HG03432 (cell line): ENCODE measurements around the gene PDCL2.

Source experiments
- ATAC-seq: cut with Tn5 transposase; IDR thresholded peaks from one replicate; pipeline ENCODE4 v1.9.1; 2021; ENCODE audit warnings: mild to moderate bottlenecking, moderate library complexity; ENCODE audit not compliant: unreplicated experiment

PDCL2 gene

GRCh38 chr4:55540271-55540670 is 51.8 kb downstream of the PDCL2 start:
- no peak for ATAC-seq

GRCh38 chr4:55539658-55540057 is 52.4 kb downstream of the PDCL2 start:
- ATAC-seq, result no peak

GRCh38 chr4:55538531-55538930 is 53.5 kb downstream of the PDCL2 start:
- no peak for ATAC-seq

GRCh38 chr4:55534306-55534705 is 57.7 kb downstream of the PDCL2 start:
- no peak for ATAC-seq

GRCh38 chr4:55530691-55531090 is 61.4 kb downstream of the PDCL2 start:
- ATAC-seq, result no peak

- ATAC-seq, result no peak
These were observed 61.9 kb downstream of the PDCL2 start for GRCh38 chr4:55530167-55530566.

GRCh38 chr4:55528491-55528890 is 63.6 kb downstream of the PDCL2 start:
- no peak for ATAC-seq

GRCh38 chr4:55524844-55525571 is 67.0 kb downstream of the PDCL2 start:
- no peak for ATAC-seq

GRCh38 chr4:55518442-55518841 is 73.6 kb downstream of the PDCL2 start:
- ATAC-seq, result no peak

GRCh38 chr4:55517526-55518229 is 74.4 kb downstream of the PDCL2 start:
- ATAC-seq, result peak; percentile 84

GRCh38 chr4:55512922-55513571 is 79.0 kb downstream of the PDCL2 start:
- no peak for ATAC-seq

- no peak for ATAC-seq
These were observed 80.0 kb downstream of the PDCL2 start for GRCh38 chr4:55512077-55512476.

GRCh38 chr4:55510685-55511084 is 81.4 kb downstream of the PDCL2 start:
- no peak for ATAC-seq

- ATAC-seq, result no peak
These were observed 82.8 kb downstream of the PDCL2 start for GRCh38 chr4:55509266-55509665.

- no peak for ATAC-seq
These were observed 84.4 kb downstream of the PDCL2 start for GRCh38 chr4:55507612-55508011.
